ENCODE data around the gene FGF13. TPM values are rescaled to one million over a fixed set of nuclear protein-coding genes. Genes with fewer than 3 reads are reported as not detected.

Gene FGF13
- total RNA-seq, 5 donors from 2014 or later (not counting 1 experiment from before 2014, with no cell fraction given), result 0.16 TPM; not detected in 4

GRCh38 chrX:138709886-138710791 lies 1.4 kb downstream of the FGF13 start:
- H3K4me1 ChIP-seq (ENCODE audit: control insufficient read depth in 1 of 2, extremely low read depth in 1 of 2, insufficient read depth in 2 of 2, low read length in 2 of 2), result no peaks in the 10 kb centered on the region
- no peak overlapping the region for H3K27ac ChIP-seq (ENCODE audit: low read length)
- H3K36me3 Mint-ChIP-seq, result no peaks in the 10 kb centered on the region
- 4% methylated on average over 4 of the region's 25 CpGs for WGBS (ENCODE audit: insufficient coverage)
- no peaks in the 10 kb centered on the region for H3K9me3 Mint-ChIP-seq
- no peak overlapping the region for H3K27ac Mint-ChIP-seq
- no peak overlapping the region for H3K4me3 Mint-ChIP-seq
- no peak for ATAC-seq (replicated peaks in 1 of 4)
- CTCF ChIA-PET, result no interaction called here
- no peak for DNase-seq
- no peaks in the 10 kb centered on the region for H3K36me3 ChIP-seq (ENCODE audit: control insufficient read depth in 2 of 2, extremely low read depth in 1 of 2, insufficient read depth in 1 of 2, low read length in 1 of 2)
- H3K27me3 ChIP-seq (replicated peaks in 1 of 2; ENCODE audit: control insufficient read depth in 2 of 2, extremely low read depth in 1 of 2, insufficient read depth in 2 of 2, low read length in 1 of 2), result peaks cover 5 to 14% of the 10 kb centered on the region in 2 experiments
- no peak overlapping the region for H3K4me3 ChIP-seq (ENCODE audit: control insufficient read depth in 1 of 2, extremely low read depth in 1 of 2, low read length in 1 of 2)
- H3K4me1 Mint-ChIP-seq, result peaks cover 0 to 6% (median 2%) of the 10 kb centered on the region in 3 donors
- peaks cover 29 to 40% of the 10 kb centered on the region in 2 donors for H3K27me3 Mint-ChIP-seq
- POLR2A ChIA-PET, result no interaction called here
- H3K9me3 ChIP-seq, result no peaks in the 10 kb centered on the region

GRCh38 chrX:138708268-138708667 lies 3.2 kb downstream of the FGF13 start:
- POLR2A ChIA-PET, result no interaction called here
- no peaks in the 10 kb centered on the region for H3K36me3 Mint-ChIP-seq
- WGBS (ENCODE audit: insufficient coverage), result no CpG with 5 or more reads among the region's 2 CpGs
- ATAC-seq (replicated peaks in 1 of 4), result no peak
- H3K9me3 Mint-ChIP-seq, result no peaks in the 10 kb centered on the region
- H3K36me3 ChIP-seq (ENCODE audit: control insufficient read depth in 2 of 2, extremely low read depth in 1 of 2, insufficient read depth in 1 of 2, low read length in 1 of 2), result no peaks in the 10 kb centered on the region
- H3K9me3 ChIP-seq, result no peaks in the 10 kb centered on the region
- no peak overlapping the region for H3K27ac ChIP-seq (ENCODE audit: low read length)
- CTCF ChIA-PET, result no interaction called here
- H3K27ac Mint-ChIP-seq, result no peak overlapping the region
- H3K27me3 Mint-ChIP-seq, result peaks cover 16 to 29% of the 10 kb centered on the region in 2 donors
- no peaks in the 10 kb centered on the region for H3K4me1 ChIP-seq (ENCODE audit: control insufficient read depth in 1 of 2, extremely low read depth in 1 of 2, insufficient read depth in 2 of 2, low read length in 2 of 2)
- H3K4me3 Mint-ChIP-seq, result no peak overlapping the region
- peaks cover 0 to 6% (median 2%) of the 10 kb centered on the region in 3 donors for H3K4me1 Mint-ChIP-seq
- H3K27me3 ChIP-seq (replicated peaks in 1 of 2; ENCODE audit: control insufficient read depth in 2 of 2, extremely low read depth in 1 of 2, insufficient read depth in 2 of 2, low read length in 1 of 2), result peaks cover 5 to 14% of the 10 kb centered on the region in 2 experiments
- no peak for DNase-seq
- no peak overlapping the region for H3K4me3 ChIP-seq (ENCODE audit: control insufficient read depth in 1 of 2, extremely low read depth in 1 of 2, low read length in 1 of 2)

- no peak overlapping the region for H3K27ac ChIP-seq (ENCODE audit: low read length)
- ChIA-PET CTCF (no interaction called here), POLR2A (no interaction called here)
- H3K4me3 ChIP-seq (ENCODE audit: control insufficient read depth in 1 of 2, extremely low read depth in 1 of 2, low read length in 1 of 2), result no peak overlapping the region
- no peaks in the 10 kb centered on the region for H3K27me3 ChIP-seq (replicated peaks in 1 of 2; ENCODE audit: control insufficient read depth in 2 of 2, extremely low read depth in 1 of 2, insufficient read depth in 2 of 2, low read length in 1 of 2)
- Mint-ChIP-seq H3K4me3 (no peak overlapping the region), H3K4me1 (no peaks in the 10 kb centered on the region), H3K27me3 (peaks cover 3 to 18% of the 10 kb centered on the region in 2 donors), H3K27ac (no peak overlapping the region), H3K9me3 (no peaks in the 10 kb centered on the region), H3K36me3 (no peaks in the 10 kb centered on the region)
- WGBS (ENCODE audit: insufficient coverage), result no CpG with 5 or more reads among the region's 4 CpGs
- no peaks in the 10 kb centered on the region for H3K36me3 ChIP-seq (ENCODE audit: control insufficient read depth in 2 of 2, extremely low read depth in 1 of 2, insufficient read depth in 1 of 2, low read length in 1 of 2)
- no peaks in the 10 kb centered on the region for H3K9me3 ChIP-seq
- ATAC-seq (replicated peaks in 1 of 4) (no peak), DNase-seq (no peak)
- no peaks in the 10 kb centered on the region for H3K4me1 ChIP-seq (ENCODE audit: control insufficient read depth in 1 of 2, extremely low read depth in 1 of 2, insufficient read depth in 2 of 2, low read length in 2 of 2)
These were observed 6.9 kb downstream of the FGF13 start for GRCh38 chrX:138704596-138704995.

- ATAC-seq (replicated peaks in 1 of 4) (no peak), DNase-seq (no peak)
- H3K4me1 ChIP-seq (ENCODE audit: control insufficient read depth in 1 of 2, extremely low read depth in 1 of 2, insufficient read depth in 2 of 2, low read length in 2 of 2), result no peaks in the 10 kb centered on the region
- POLR2A ChIA-PET, result no interaction called here
- H3K9me3 Mint-ChIP-seq, result no peaks in the 10 kb centered on the region
- no peaks in the 10 kb centered on the region for H3K9me3 ChIP-seq
- H3K27ac Mint-ChIP-seq, result no peak overlapping the region
- CTCF ChIA-PET, result no interaction called here
- WGBS (ENCODE audit: insufficient coverage), result no CpG with 5 or more reads among the region's 3 CpGs
- H3K27me3 Mint-ChIP-seq, result peaks cover 3 to 20% of the 10 kb centered on the region in 2 donors
- no peaks in the 10 kb centered on the region for H3K36me3 ChIP-seq (ENCODE audit: control insufficient read depth in 2 of 2, extremely low read depth in 1 of 2, insufficient read depth in 1 of 2, low read length in 1 of 2)
- H3K27me3 ChIP-seq (replicated peaks in 1 of 2; ENCODE audit: control insufficient read depth in 2 of 2, extremely low read depth in 1 of 2, insufficient read depth in 2 of 2, low read length in 1 of 2), result no peaks in the 10 kb centered on the region
- no peaks in the 10 kb centered on the region for H3K4me1 Mint-ChIP-seq
- no peaks in the 10 kb centered on the region for H3K36me3 Mint-ChIP-seq
- H3K4me3 ChIP-seq (ENCODE audit: control insufficient read depth in 1 of 2, extremely low read depth in 1 of 2, low read length in 1 of 2), result no peak overlapping the region
- no peak overlapping the region for H3K27ac ChIP-seq (ENCODE audit: low read length)
- H3K4me3 Mint-ChIP-seq, result no peak overlapping the region
These were observed 7.4 kb downstream of the FGF13 start for GRCh38 chrX:138704101-138704500.

DNA sequence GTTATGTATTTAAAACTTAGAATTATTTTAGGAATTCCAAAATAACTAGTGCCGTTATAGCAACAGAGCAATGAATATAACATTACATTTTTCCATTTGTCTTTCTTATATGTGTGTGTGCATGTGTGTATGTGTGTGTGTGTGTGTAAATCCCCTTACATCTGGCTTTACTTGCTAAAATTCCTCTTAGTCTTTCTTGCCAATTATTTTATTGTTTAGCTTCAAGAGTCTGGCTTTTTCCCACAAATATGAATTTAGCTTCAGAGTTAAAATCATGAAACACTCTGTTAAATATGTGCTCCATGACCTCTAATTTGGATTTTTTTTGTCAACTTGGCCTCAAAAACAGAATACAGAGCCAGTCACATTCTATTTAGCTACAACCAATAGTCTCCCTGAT lies 18.9 kb downstream of the FGF13 start:
- no peak overlapping the region for H3K4me3 Mint-ChIP-seq
- ChIA-PET CTCF (no interaction called here), POLR2A (no interaction called here)
- H3K27me3 Mint-ChIP-seq, result peaks cover 0 to 9% of the 10 kb centered on the region in 2 donors
- H3K27ac Mint-ChIP-seq, result no peak overlapping the region
- Histone ChIP-seq H3K9me3 (no peaks in the 10 kb centered on the region), H3K4me1 (ENCODE audit: control insufficient read depth in 1 of 2, extremely low read depth in 1 of 2, insufficient read depth in 2 of 2, low read length in 2 of 2) (no peaks in the 10 kb centered on the region), H3K4me3 (ENCODE audit: control insufficient read depth in 1 of 2, extremely low read depth in 1 of 2, low read length in 1 of 2) (no peak overlapping the region), H3K36me3 (ENCODE audit: control insufficient read depth in 2 of 2, extremely low read depth in 1 of 2, insufficient read depth in 1 of 2, low read length in 1 of 2) (no peaks in the 10 kb centered on the region), H3K27ac (ENCODE audit: low read length) (no peak overlapping the region), H3K27me3 (replicated peaks in 1 of 2; ENCODE audit: control insufficient read depth in 2 of 2, extremely low read depth in 1 of 2, insufficient read depth in 2 of 2, low read length in 1 of 2) (no peaks in the 10 kb centered on the region)
- no peaks in the 10 kb centered on the region for H3K36me3 Mint-ChIP-seq
- WGBS (ENCODE audit: insufficient coverage), result no CpG with 5 or more reads among the region's 1 CpG
- H3K9me3 Mint-ChIP-seq, result no peaks in the 10 kb centered on the region
- ATAC-seq (replicated peaks in 1 of 4), result no peak
- H3K4me1 Mint-ChIP-seq, result no peaks in the 10 kb centered on the region
- DNase-seq, result no peak

DNA sequence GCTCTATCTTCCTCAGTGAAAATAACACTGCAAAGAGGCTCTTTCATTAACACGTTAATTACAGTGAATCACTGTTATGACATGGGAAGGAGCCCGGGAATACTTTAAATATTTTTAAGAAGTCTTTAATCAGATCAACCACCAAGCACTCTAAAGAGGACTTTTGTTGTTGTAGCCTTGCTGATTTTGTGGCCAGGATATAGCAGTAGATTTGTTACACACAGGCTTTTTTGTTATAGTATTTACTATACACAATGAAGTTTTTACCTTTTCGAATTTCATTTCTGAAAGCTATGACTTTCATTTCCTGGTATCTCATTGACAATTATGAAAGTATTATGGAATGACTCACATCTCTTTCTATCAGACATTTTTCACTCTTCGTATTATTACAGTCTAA lies 20.3 kb downstream of the FGF13 start:
- Mint-ChIP-seq H3K4me3 (no peak overlapping the region), H3K27me3 (peaks cover 0 to 10% of the 10 kb centered on the region in 2 donors), H3K36me3 (no peaks in the 10 kb centered on the region), H3K9me3 (no peaks in the 10 kb centered on the region), H3K27ac (no peak overlapping the region), H3K4me1 (no peaks in the 10 kb centered on the region)
- no CpG with 5 or more reads among the region's 4 CpGs for WGBS (ENCODE audit: insufficient coverage)
- ATAC-seq (replicated peaks in 1 of 4) (no peak), DNase-seq (no peak)
- Histone ChIP-seq H3K4me3 (ENCODE audit: control insufficient read depth in 1 of 2, extremely low read depth in 1 of 2, low read length in 1 of 2) (no peak overlapping the region), H3K9me3 (no peaks in the 10 kb centered on the region), H3K27me3 (replicated peaks in 1 of 2; ENCODE audit: control insufficient read depth in 2 of 2, extremely low read depth in 1 of 2, insufficient read depth in 2 of 2, low read length in 1 of 2) (no peaks in the 10 kb centered on the region), H3K4me1 (ENCODE audit: control insufficient read depth in 1 of 2, extremely low read depth in 1 of 2, insufficient read depth in 2 of 2, low read length in 2 of 2) (no peaks in the 10 kb centered on the region), H3K27ac (ENCODE audit: low read length) (no peak overlapping the region), H3K36me3 (ENCODE audit: control insufficient read depth in 2 of 2, extremely low read depth in 1 of 2, insufficient read depth in 1 of 2, low read length in 1 of 2) (no peaks in the 10 kb centered on the region)
- ChIA-PET CTCF (no interaction called here), POLR2A (no interaction called here)
